ENCODE data around the gene ABLIM3. TPM values are rescaled to one million over a fixed set of nuclear protein-coding genes. Genes with fewer than 3 reads are reported as not detected.

ABLIM3 gene
- total RNA-seq, 2 experiments from 2014 or later: not detected

- ATAC-seq (no peak), DNase-seq (no peak)
- Mint-ChIP-seq H3K9me3 (no peaks in the 10 kb centered on the region), H3K27ac (no peak overlapping the region), H3K36me3 (ENCODE audit: low read depth) (no peaks in the 10 kb centered on the region), H3K4me1 (ENCODE audit: low read depth) (no peaks in the 10 kb centered on the region), H3K27me3 (no peaks in the 10 kb centered on the region), H3K4me3 (no peak overlapping the region)
- CTCF ChIA-PET: no interaction called here
- POLR2A ChIA-PET: no interaction called here
- no peak for TF ChIP-seq CTCF (IDR thresholded peaks at IDR 0.05)
- intact Hi-C loops (cut with micrococcal nuclease): no loop called here
Observed at GRCh38 chr5:149195962-149196361, 54.7 kb downstream of the ABLIM3 start.

- H3K9me3 Mint-ChIP-seq: no peaks in the 10 kb centered on the region
- DNase-seq: no peak
- intact Hi-C loops (cut with micrococcal nuclease): no loop called here
- H3K27ac Mint-ChIP-seq: no peak overlapping the region
- no peaks in the 10 kb centered on the region for H3K27me3 Mint-ChIP-seq
- no peak for ATAC-seq
- no peak for TF ChIP-seq CTCF (IDR thresholded peaks at IDR 0.05)
- ChIA-PET POLR2A (no interaction called here), CTCF (no interaction called here)
- no peak overlapping the region for H3K4me3 Mint-ChIP-seq
- H3K4me1 Mint-ChIP-seq (ENCODE audit: low read depth): no peaks in the 10 kb centered on the region
- no peaks in the 10 kb centered on the region for H3K36me3 Mint-ChIP-seq (ENCODE audit: low read depth)
Observed at GRCh38 chr5:149198148-149198547, 56.9 kb downstream of the ABLIM3 start.

GRCh38 chr5:149200355-149200754 is 59.1 kb downstream of the ABLIM3 start:
- H3K4me1 Mint-ChIP-seq (ENCODE audit: low read depth): no peaks in the 10 kb centered on the region
- CTCF ChIA-PET: interaction anchor here (0.6 kb wide), 1 partner anchor 14 kb away, joined by 3 read pairs; no protein-coding TSS in a partner anchor
- no peak overlapping the region for H3K27ac Mint-ChIP-seq
- no peaks in the 10 kb centered on the region for H3K27me3 Mint-ChIP-seq
- no peaks in the 10 kb centered on the region for H3K9me3 Mint-ChIP-seq
- no peak for ATAC-seq
- DNase-seq: no peak
- intact Hi-C loops (cut with micrococcal nuclease): no loop called here
- POLR2A ChIA-PET: no interaction called here
- TF ChIP-seq CTCF (IDR thresholded peaks at IDR 0.05): no peak
- H3K4me3 Mint-ChIP-seq: no peak overlapping the region
- no peaks in the 10 kb centered on the region for H3K36me3 Mint-ChIP-seq (ENCODE audit: low read depth)

GRCh38 chr5:149201121-149201637 is 59.9 kb downstream of the ABLIM3 start:
- ChIA-PET CTCF (no interaction called here), POLR2A (interaction anchor here (0.6 kb wide), 1 partner anchor 74 kb away, joined by 3 read pairs; no protein-coding TSS in a partner anchor)
- TF ChIP-seq CTCF (IDR thresholded peaks at IDR 0.05): no peak
- Mint-ChIP-seq H3K4me1 (ENCODE audit: low read depth) (no peaks in the 10 kb centered on the region), H3K9me3 (no peaks in the 10 kb centered on the region), H3K4me3 (no peak overlapping the region), H3K36me3 (ENCODE audit: low read depth) (no peaks in the 10 kb centered on the region), H3K27ac (no peak overlapping the region), H3K27me3 (no peaks in the 10 kb centered on the region)
- DNase-seq (no peak), ATAC-seq (no peak)
- intact Hi-C loops (cut with micrococcal nuclease): no loop called here

- no peak for DNase-seq
Observed at GRCh38 chr5:149202910-149203451, 61.7 kb downstream of the ABLIM3 start.

More at GRCh38 chr5:149202910-149203451, 61.7 kb downstream of the ABLIM3 start:
- ChIA-PET CTCF (no interaction called here), POLR2A (no interaction called here)
- H3K4me1 Mint-ChIP-seq (ENCODE audit: low read depth): no peaks in the 10 kb centered on the region
- intact Hi-C loops (cut with micrococcal nuclease): no loop called here
- no peak overlapping the region for H3K27ac Mint-ChIP-seq
- H3K4me3 Mint-ChIP-seq: no peak overlapping the region
- no peak for TF ChIP-seq CTCF (IDR thresholded peaks at IDR 0.05)
- no peaks in the 10 kb centered on the region for H3K9me3 Mint-ChIP-seq
- H3K36me3 Mint-ChIP-seq (ENCODE audit: low read depth): no peaks in the 10 kb centered on the region
- no peaks in the 10 kb centered on the region for H3K27me3 Mint-ChIP-seq
- no peak for ATAC-seq
